D721Med (cell line): ENCODE results near the gene ISCA2.

ENCODE experiments used
- DNase-seq: peaks from one replicate; pipeline ENCODE4 v3.0.0; 2011; ENCODE audit warnings: low spot score; ENCODE audit not compliant: insufficient read length
- FAIRE-seq: peaks from 2 replicates; lab custom pipeline; 2011; peaks lifted over from hg19 to GRCh38; lab: Jason Lieb, UNC
- CTCF ChIP-seq: IDR thresholded peaks from 2 replicates; pipeline ENCODE4 v1.5.1; 2012; ENCODE audit warnings: mild to moderate bottlenecking, control low read depth; ENCODE audit not compliant: insufficient read depth; ENCODE audit errors: missing control alignments

The ISCA2 gene

GRCh38 chr14:74474376-74474775 lies 19.2 kb upstream of the ISCA2 start:
- DNase-seq (no peak), FAIRE-seq (no peak)
- no peak for TF ChIP-seq CTCF

- peak; percentile 66 for FAIRE-seq
- DNase-seq, result peak; percentile 49
- TF ChIP-seq CTCF, result no peak
These were observed 17.9 kb upstream of the ISCA2 start for GRCh38 chr14:74475678-74476077.

- FAIRE-seq (no peak), DNase-seq (no peak)
- no peak for TF ChIP-seq CTCF
These were observed 17.5 kb upstream of the ISCA2 start for GRCh38 chr14:74476107-74476506.

GRCh38 chr14:74476607-74477006 lies 17.0 kb upstream of the ISCA2 start:
- FAIRE-seq (no peak), DNase-seq (no peak)
- no peak for TF ChIP-seq CTCF

GRCh38 chr14:74478996-74479635 lies 14.4 kb upstream of the ISCA2 start:
- peak; percentile 92 for TF ChIP-seq CTCF
- FAIRE-seq (peak; percentile 84), DNase-seq (no peak)

- TF ChIP-seq CTCF, result no peak
- DNase-seq (no peak), FAIRE-seq (no peak)
These were observed 13.5 kb upstream of the ISCA2 start for GRCh38 chr14:74480046-74480445.

- no peak for TF ChIP-seq CTCF
- FAIRE-seq (no peak), DNase-seq (no peak)
These were observed 11.0 kb upstream of the ISCA2 start for GRCh38 chr14:74482571-74482970.
